GM12875 (cell line): Measurements from ENCODE around the gene TMEM221.
"Not testable (repeated sequence)": the region's sequence is repeated elsewhere in the genome, so short reads cannot be mapped to it uniquely, and the experiment has no call there.

Experiments
- H3K4me3 ChIP-seq: one replicate; pipeline ENCODE4 v1.5.1; 2011; ENCODE audit warnings: low read depth, low read length, control low read depth
- TF ChIP-seq, protein P1 (sequence below): IDR thresholded peaks from 2 replicates; pipeline ENCODE4 v1.5.1; 2011; ENCODE audit warnings: low read depth, mild to moderate bottlenecking, control low read depth, inconsistent platforms, low read length, moderate library complexity, borderline replicate concordance; ENCODE audit not compliant: insufficient read depth

TMEM221 gene

DNA sequence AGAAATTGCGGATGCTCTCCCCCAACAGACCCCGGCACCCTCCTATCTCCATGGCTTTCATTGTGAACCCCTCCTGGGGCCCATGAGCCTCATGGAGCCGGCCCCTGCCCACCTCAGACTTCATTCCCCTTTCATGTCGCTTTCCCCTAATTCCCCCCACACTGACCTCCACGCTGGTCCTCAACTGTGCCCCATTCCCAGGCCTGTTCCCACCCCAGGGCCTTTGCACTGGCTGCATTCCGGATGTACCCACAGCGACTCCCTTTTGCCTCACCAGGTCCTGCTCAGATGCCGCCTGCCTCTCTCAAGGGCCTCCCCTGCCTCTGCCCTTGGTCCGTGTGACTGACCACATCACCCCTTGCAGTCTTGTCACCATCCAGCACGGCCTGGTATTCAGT, 35.1 kb upstream of the TMEM221 start:
- TF ChIP-seq, protein P1, sequence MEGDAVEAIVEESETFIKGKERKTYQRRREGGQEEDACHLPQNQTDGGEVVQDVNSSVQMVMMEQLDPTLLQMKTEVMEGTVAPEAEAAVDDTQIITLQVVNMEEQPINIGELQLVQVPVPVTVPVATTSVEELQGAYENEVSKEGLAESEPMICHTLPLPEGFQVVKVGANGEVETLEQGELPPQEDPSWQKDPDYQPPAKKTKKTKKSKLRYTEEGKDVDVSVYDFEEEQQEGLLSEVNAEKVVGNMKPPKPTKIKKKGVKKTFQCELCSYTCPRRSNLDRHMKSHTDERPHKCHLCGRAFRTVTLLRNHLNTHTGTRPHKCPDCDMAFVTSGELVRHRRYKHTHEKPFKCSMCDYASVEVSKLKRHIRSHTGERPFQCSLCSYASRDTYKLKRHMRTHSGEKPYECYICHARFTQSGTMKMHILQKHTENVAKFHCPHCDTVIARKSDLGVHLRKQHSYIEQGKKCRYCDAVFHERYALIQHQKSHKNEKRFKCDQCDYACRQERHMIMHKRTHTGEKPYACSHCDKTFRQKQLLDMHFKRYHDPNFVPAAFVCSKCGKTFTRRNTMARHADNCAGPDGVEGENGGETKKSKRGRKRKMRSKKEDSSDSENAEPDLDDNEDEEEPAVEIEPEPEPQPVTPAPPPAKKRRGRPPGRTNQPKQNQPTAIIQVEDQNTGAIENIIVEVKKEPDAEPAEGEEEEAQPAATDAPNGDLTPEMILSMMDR: no peak
- no peak overlapping the region for H3K4me3 ChIP-seq

DNA sequence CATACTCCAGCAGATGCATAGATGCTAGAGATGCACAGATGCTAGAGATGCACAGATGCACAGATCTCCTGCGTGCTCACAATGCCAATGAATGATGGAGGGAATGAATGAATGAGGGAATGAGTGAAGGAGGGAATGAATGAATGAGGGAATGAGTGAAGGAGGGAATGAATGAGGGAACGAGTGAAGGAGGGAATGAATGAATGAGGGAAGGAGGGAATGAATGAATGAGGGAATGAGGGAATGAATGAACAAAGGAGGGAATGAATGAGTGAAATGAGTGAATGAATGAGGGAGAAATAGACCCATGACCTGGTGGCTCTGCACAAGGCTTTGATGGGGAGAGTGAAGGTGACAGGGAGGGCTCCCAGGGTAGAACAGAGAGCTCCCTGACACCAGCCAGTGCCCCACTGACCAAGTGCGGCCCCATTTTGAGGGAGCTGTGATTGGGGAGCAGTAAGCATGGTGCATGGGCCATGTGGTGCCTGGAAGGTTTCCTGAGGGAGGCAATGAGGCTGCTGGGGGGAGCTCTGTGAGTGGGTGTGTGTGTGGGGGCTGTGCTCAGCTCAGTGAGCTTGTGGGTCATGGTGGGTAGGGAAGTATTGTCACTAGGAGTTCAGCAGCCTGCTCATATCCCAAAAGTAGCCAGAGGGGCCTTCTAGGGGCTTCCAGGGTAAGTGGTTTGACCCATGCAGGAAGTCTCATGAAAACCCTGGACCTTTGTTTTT, 34.6 kb upstream of the TMEM221 start:
- H3K4me3 ChIP-seq: no peak overlapping the region
- TF ChIP-seq, protein P1: no peak

DNA sequence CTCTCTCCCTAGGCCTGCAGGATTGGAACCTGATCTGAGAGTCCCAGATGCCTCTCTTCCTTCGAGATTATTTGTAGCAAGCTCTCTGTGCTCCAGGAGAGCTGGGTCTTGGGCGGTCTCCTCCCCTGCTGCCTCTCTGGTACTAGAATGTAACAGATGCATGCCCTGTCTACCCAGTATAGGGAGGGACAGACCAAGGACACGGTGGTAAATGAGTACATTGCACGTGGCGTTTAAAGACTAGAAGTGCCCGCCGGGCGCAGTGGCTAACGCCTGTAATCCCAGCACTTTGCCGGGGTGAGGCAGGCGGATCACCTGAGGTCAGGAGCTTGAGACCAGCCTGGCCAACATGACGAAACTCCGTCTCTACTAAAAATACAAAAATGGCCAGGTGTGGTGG, 33.5 kb upstream of the TMEM221 start:
- TF ChIP-seq, protein P1: no peak
- H3K4me3 ChIP-seq: no peak overlapping the region

DNA sequence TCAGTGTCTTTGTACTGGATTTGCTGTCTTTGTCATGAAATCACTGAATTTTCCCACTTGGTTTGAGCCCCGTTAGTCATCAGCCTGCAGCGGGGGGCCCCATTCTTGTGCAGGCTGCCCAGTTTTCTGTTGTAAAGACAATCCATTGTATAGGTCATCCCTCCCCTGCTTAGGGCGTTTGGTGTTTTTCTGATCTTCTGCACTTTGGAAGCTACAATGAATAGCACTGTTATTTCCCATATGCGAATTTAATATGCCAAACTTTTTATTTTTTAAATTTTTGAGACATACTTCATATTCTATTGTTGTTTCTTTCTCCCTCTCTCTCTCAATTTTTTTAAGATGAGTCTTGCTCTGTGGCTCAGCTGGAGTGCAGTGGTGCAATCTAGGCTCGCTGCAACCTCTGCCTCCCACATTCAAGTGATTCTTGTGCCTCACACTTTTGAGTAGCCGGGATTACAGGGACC, 30.9 kb upstream of the TMEM221 start:
- H3K4me3 ChIP-seq: no peak overlapping the region
- TF ChIP-seq, protein P1: no peak

DNA sequence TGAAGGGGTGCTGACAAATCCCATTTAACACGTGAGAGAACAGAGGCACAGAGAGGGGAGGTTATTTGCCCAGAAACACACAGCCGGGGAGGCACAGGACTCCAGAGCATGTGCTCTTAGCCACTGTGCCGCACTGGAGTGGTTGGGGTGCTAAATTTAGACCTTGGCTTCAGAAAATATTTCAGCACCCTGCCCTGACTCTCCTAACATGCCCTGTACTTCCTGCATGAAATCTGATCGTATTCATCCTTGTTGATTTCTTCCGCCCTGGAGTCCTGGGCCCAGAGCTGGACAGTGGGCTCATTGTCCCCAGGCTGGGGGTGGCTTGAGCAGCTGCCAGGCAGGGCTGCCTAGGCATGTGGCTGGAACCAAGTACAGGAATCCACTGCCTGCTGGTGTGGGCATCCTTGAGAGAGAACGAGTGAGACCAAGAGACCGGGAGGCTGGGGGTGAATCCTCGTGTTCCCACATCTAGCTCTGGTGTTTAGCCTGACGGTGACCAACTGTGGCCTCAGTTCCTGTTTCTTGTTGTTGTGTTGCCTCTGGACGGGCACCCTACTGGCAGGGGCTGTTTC, 27.2 kb upstream of the TMEM221 start:
- no peak overlapping the region for H3K4me3 ChIP-seq
- TF ChIP-seq, protein P1: no peak

DNA sequence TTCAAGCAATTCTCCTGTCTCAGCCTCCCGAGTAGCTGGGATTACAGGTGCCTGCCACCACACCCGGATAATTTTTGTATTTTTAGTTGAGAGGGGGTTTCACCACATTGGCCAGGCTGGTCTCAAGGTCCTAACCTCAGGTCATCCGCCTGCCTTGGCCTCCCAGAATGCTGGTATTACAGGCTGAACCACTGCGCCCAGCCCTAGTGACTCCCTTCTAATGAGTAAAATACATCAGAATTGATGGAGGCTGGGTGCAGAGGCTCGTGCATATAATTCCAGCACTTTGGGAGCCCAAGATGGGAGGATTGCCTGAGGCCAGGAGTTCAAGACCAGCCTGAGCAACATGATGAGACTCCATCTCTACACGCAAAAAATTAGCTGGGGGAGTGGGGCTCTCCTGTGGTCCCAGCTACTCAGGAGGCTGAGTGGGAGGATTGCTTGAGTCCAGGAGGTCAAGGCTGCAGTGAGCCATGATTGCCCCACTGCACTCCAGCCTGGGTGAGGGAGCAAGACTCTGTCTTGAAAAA, 26.6 kb upstream of the TMEM221 start:
- H3K4me3 ChIP-seq: not testable (repeated sequence)

DNA sequence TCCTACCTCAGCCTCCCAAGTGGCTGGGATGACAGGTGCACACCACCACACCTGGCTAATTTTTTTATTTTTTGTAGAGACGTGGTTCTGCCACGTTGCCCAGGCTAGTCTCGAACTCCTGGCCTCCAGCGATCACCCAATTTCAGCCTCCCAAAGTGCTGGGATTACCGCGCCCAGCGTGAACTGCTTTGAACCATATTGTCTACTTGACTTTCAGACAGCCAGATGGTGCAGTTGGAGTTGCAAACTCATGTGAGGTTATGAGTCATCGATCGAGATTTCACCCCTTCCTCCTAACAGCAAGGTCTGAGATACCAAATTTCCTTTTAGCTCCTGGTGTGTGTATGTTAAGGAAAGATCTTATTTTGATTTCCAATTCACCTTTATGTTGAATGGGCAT, 24.6 kb upstream of the TMEM221 start:
- TF ChIP-seq, protein P1: no peak
- no peak overlapping the region for H3K4me3 ChIP-seq
